HCT116 (cell line): ENCODE data around the gene PPEF2. TPM values are rescaled to one million over a fixed set of nuclear protein-coding genes. Genes with fewer than 3 reads are reported as not detected.

Experiments used
- ATAC-seq: fragments of 200-7000 bp; cut with Tn5 transposase; 2 replicates; pipeline ENCODE4 v1.9.1; 2020; ENCODE audit warnings: mild to moderate bottlenecking, moderate library complexity
- BruUV-seq: library from RNA; stranded (reverse); fragments of 400-500 nt; replicated peaks from 2 replicates; lab custom pipeline; 2021; lab: Mats Ljungman, UMichigan
- CTCF ChIA-PET: fragments of 300-600 bp; sonication (Branson Sonifier 250); formaldehyde crosslinking; loops from one replicate; lab custom pipeline; 2021; ENCODE audit warnings: antibody characterized with exemption; lab: Charles Lee
- POLR2A ChIA-PET: fragments of 300-600, 350-600 bp; sonication (Branson Sonifier 250); formaldehyde crosslinking; loops from one replicate; lab custom pipeline; 2021; ENCODE audit warnings: antibody characterized with exemption; lab: Charles Lee
- RAD21 ChIA-PET, 2 experiments: fragments of 300-600 bp; sonication (Branson Sonifier 250); formaldehyde crosslinking; loops; one replicate each; lab custom pipeline; 2023; ENCODE audit warnings: low total read pairs in 2 of 2; ENCODE audit not compliant: uncharacterized antibody in 2 of 2, unreplicated experiment in 2 of 2, low non-redundant PET in 1 of 2; lab: Charles Lee
- DNase-seq: peaks from one replicate; pipeline ENCODE4 v3.0.0-alpha.2; 2010; ENCODE audit warnings: low read depth, low spot score
- H2AFZ ChIP-seq: fragments of 200-600 bp; shearing (Covaris generic), sonication (generic); 2 replicates; pipeline ENCODE4 v1.6.1; 2017; ENCODE audit warnings: low read depth, mixed run types, mixed read lengths, antibody characterized with exemption, low read length; ENCODE audit not compliant: poor library complexity, severe bottlenecking
- H3K27ac ChIP-seq: 2 replicates; pipeline ENCODE4 v1.5.1; 2012; ENCODE audit warnings: low read depth, low read length
- H3K27me3 ChIP-seq: fragments of 200-600 bp; sonication (generic); 2 replicates; pipeline ENCODE4 v1.6.1; 2016; ENCODE audit warnings: mixed run types, low read length, mixed read lengths; ENCODE audit not compliant: insufficient read depth
- H3K36me3 ChIP-seq, 2 experiments: fragments of 200-500 bp in 1 of 2; fragments of 200-600 bp in 1 of 2; sonication (Bioruptor generic) in 1 of 2; sonication (generic) in 1 of 2; 2 replicates each; pipeline versions ENCODE4 v1.5.1 to v1.6.1; 2014 to 2016; ENCODE audit warnings: low read length in 2 of 2, inconsistent platforms in 1 of 2, mixed read lengths in 1 of 2, mixed run types in 1 of 2; ENCODE audit not compliant: insufficient read depth in 2 of 2, control insufficient read depth in 1 of 2
- H3K4me1 ChIP-seq, 2 experiments: fragments of 200-600 bp in 1 of 2; sonication (generic) in 1 of 2; 2 replicates each; pipeline versions ENCODE4 v1.5.1 to v1.6.1; 2012 to 2017; ENCODE audit warnings: low read length in 2 of 2, inconsistent platforms in 1 of 2, mild to moderate bottlenecking in 1 of 2, mixed read lengths in 1 of 2, mixed run types in 1 of 2, moderate library complexity in 1 of 2; ENCODE audit not compliant: insufficient read depth in 2 of 2, control insufficient read depth in 1 of 2
- H3K4me2 ChIP-seq: fragments of 200-600 bp; sonication (generic); 2 replicates; pipeline ENCODE4 v1.6.1; 2017; ENCODE audit warnings: mixed run types, low read length, mixed read lengths
- H3K4me3 ChIP-seq, 2 experiments: fragments of 200-600 bp in 1 of 2; sonication (generic) in 1 of 2; replicated peaks in 1 of 2; 2 replicates each; pipeline ENCODE4 v1.5.1; 2011 to 2016; ENCODE audit warnings: low read length in 2 of 2, control low read depth in 1 of 2, low read depth in 1 of 2, mild to moderate bottlenecking in 1 of 2, mixed read lengths in 1 of 2, mixed run types in 1 of 2
- H3K79me2 ChIP-seq: fragments of 200-600 bp; sonication (generic); 2 replicates; pipeline ENCODE4 v1.6.1; 2017; ENCODE audit warnings: mild to moderate bottlenecking, mixed run types, low read length, moderate library complexity, mixed read lengths; ENCODE audit not compliant: insufficient read depth
- H3K9ac ChIP-seq: fragments of 200-600 bp; sonication (generic); 2 replicates; pipeline ENCODE4 v1.6.1; 2016; ENCODE audit warnings: low read length, mixed read lengths
- H3K9me2 ChIP-seq: fragments of 200-600 bp; sonication (generic), shearing (Covaris generic); 2 replicates; pipeline ENCODE4 v1.6.1; 2017; ENCODE audit warnings: mixed run types, mild to moderate bottlenecking, moderate library complexity; ENCODE audit not compliant: insufficient read depth
- H3K9me3 ChIP-seq, 2 experiments: fragments of 200-500 bp in 1 of 2; fragments of 200-600 bp in 1 of 2; sonication (Bioruptor generic) in 1 of 2; sonication (generic) in 1 of 2; 2 replicates each; pipeline ENCODE4 v1.6.1; 2014 to 2017; ENCODE audit warnings: low read length in 2 of 2, mixed read lengths in 2 of 2, inconsistent platforms in 1 of 2, low read depth in 1 of 2, mild to moderate bottlenecking in 1 of 2, mixed run types in 1 of 2, moderate library complexity in 1 of 2; ENCODE audit not compliant: control insufficient read depth in 1 of 2, insufficient read depth in 1 of 2
- H4K20me1 ChIP-seq: fragments of 200-600 bp; sonication (generic), shearing (Covaris generic); 2 replicates; pipeline ENCODE4 v1.6.1; 2017; ENCODE audit warnings: mixed run types, mild to moderate bottlenecking, moderate library complexity; ENCODE audit not compliant: insufficient read depth
- CBX3 ChIP-seq: IDR thresholded peaks from 2 replicates; pipeline ENCODE4 v1.6.1; 2012; ENCODE audit warnings: low read depth
- CEBPB ChIP-seq: IDR thresholded peaks from 2 replicates; pipeline ENCODE4 v1.6.1; 2012; ENCODE audit warnings: low read depth
- CTCF ChIP-seq, 3 experiments: fragments of 200-600 bp in 1 of 3; sonication (generic) in 1 of 3; IDR thresholded peaks in 2 of 3; conservative IDR thresholded peaks in 1 of 3; 2 replicates each; pipeline ENCODE4 v1.5.1; 2012 to 2017; ENCODE audit warnings: low read depth in 2 of 3, low read length in 2 of 3, antibody characterized with exemption in 1 of 3, borderline replicate concordance in 1 of 3, control low read depth in 1 of 3, mild to moderate bottlenecking in 1 of 3, mixed read lengths in 1 of 3, mixed run types in 1 of 3, moderate library complexity in 1 of 3; ENCODE audit not compliant: insufficient read depth in 1 of 3
- FOSL1 ChIP-seq: IDR thresholded peaks from 2 replicates; pipeline ENCODE4 v1.6.1; 2012; ENCODE audit warnings: low read depth
- JUND ChIP-seq: IDR thresholded peaks from 2 replicates; pipeline ENCODE4 v1.6.1; 2012
- RAD21 ChIP-seq: IDR thresholded peaks from 2 replicates; pipeline ENCODE4 v1.6.1; 2012; ENCODE audit warnings: low read depth, mild to moderate bottlenecking
- REST ChIP-seq: IDR thresholded peaks from 2 replicates; pipeline ENCODE4 v1.6.1; 2012; ENCODE audit warnings: low read depth
- SRF ChIP-seq: IDR thresholded peaks from 2 replicates; pipeline ENCODE4 v1.6.1; 2012; ENCODE audit warnings: low read depth
- intact Hi-C: fragments of 100-400 bp; cut with micrococcal nuclease; formaldehyde crosslinking; loops from 2 replicates; pipeline ENCODE4 v1.10.0; 2022
- total RNA-seq: library from RNA; stranded (reverse); gene quantifications from one replicate; pipeline ENCODE4 v1.2.1, GENCODE V29; 2021; ENCODE audit not compliant: unreplicated experiment

The PPEF2 gene
- total RNA-seq, 1 experiment from 2014 or later: not detected

- Histone ChIP-seq H3K4me1 (no peaks in the 10 kb centered on the region; a peak in 1 of 4 replicates), H3K79me2 (no peaks in the 10 kb centered on the region), H3K27me3 (no peaks in the 10 kb centered on the region), H3K9me2 (no peaks in the 10 kb centered on the region), H3K36me3 (peaks cover 0 to 8% of the 10 kb centered on the region in 2 experiments; a peak in 2 of 4 replicates), H3K4me2 (no peak overlapping the region), H3K9me3 (peaks cover 0 to 3% of the 10 kb centered on the region in 2 experiments; a peak in 1 of 4 replicates), H3K9ac (no peak overlapping the region), H3K27ac (no peak overlapping the region), H4K20me1 (no peaks in the 10 kb centered on the region), H3K4me3 (no peak overlapping the region), H2AFZ (no peak overlapping the region)
- ChIA-PET RAD21 (interaction anchor here (0.6 to 1.5 kb wide), 2 partner anchors 80 to 171 kb away, joined by 3 to 6 read pairs; no protein-coding TSS in a partner anchor), CTCF (interaction anchor here (0.7 to 1.6 kb wide), 10 partner anchors 9 to 264 kb away, joined by 3 to 12 read pairs (median 4); partner anchors contain the start of genes NAAA and PPEF2), POLR2A (no interaction called here)
- no TSS peak for BruUV-seq
- DNase-seq: peak; percentile 13
- ATAC-seq: peak; percentile 88
- 0 out of 2 replicates have a peak, but pooled peaks have one; percentile 25 for TF ChIP-seq SRF
- no peak for TF ChIP-seq FOSL1
- no peak for TF ChIP-seq CEBPB
- TF ChIP-seq CTCF (IDR thresholded peaks at IDR 0.05 in 2 of 3, conservative IDR thresholded peaks at IDR 0.05 in 1 of 3; ENCODE audit: borderline replicate concordance in 1 of 3, insufficient read depth in 1 of 3, low read depth in 2 of 3, low read length in 2 of 3): peak; percentile 62 to 88 (median 76)
- TF ChIP-seq CBX3: 0 out of 2 replicates have a peak, but pooled peaks have one; percentile 13
- no peak for TF ChIP-seq REST
- TF ChIP-seq JUND: 0 out of 2 replicates have a peak, but pooled peaks have one; percentile 13
- TF ChIP-seq RAD21: peak; percentile 72
- intact Hi-C loops: loop anchor here (5.0 kb wide), 1 partner anchor 151 kb away; no protein-coding TSS in a partner anchor
These were observed 13.9 kb upstream of the PPEF2 start for GRCh38 chr4:75916091-75916661.
